B cell (primary cell): Measurements from ENCODE around the gene TBX1. TPM values are rescaled to one million over a fixed set of nuclear protein-coding genes. Genes with fewer than 3 reads are reported as not detected.

Experiments used
- ATAC-seq: fragments of 200-7000 bp; cut with Tn5 transposase; one replicate; pipeline ENCODE4 v1.10.0; 2021; ENCODE audit warnings: low read depth, mild to moderate bottlenecking, moderate number of reproducible peaks, moderate library complexity
- CTCF ChIA-PET: fragments of 350-600 bp; sonication (Branson Sonifier 250); formaldehyde crosslinking; loops from one replicate; lab custom pipeline; 2021; ENCODE audit warnings: antibody characterized with exemption, inconsistent platforms; lab: Charles Lee
- POLR2A ChIA-PET: fragments of 350-600 bp; sonication (Branson Sonifier 250); formaldehyde crosslinking; loops from one replicate; lab custom pipeline; 2021; ENCODE audit warnings: antibody characterized with exemption; lab: Charles Lee
- DNase-seq: peaks from one replicate; pipeline ENCODE4 v3.0.0; 2013
- H2AFZ ChIP-seq: 2 replicates; pipeline ENCODE4 v1.6.1; 2012; ENCODE audit warnings: mild to moderate bottlenecking, low read depth, low read length; ENCODE audit not compliant: insufficient read depth, poor library complexity, severe bottlenecking
- H3K27ac ChIP-seq, 2 donors: 1 replicate in 1 of 2; 2 replicates in 1 of 2; pipeline ENCODE4 v1.5.1; 2012 to 2013; ENCODE audit warnings: low read length in 2 of 2, mild to moderate bottlenecking in 2 of 2, moderate library complexity in 1 of 2
- H3K27me3 ChIP-seq, 4 experiments: fragments of 200-600 bp in 1 of 4; sonication (generic) in 1 of 4; replicated peaks in 1 of 4; 1 replicate in 2 of 4; 2 replicates in 2 of 4; pipeline versions ENCODE4 v1.6.1 to v1.7.0; 2013 to 2016; ENCODE audit warnings: low read length in 3 of 4, mild to moderate bottlenecking in 2 of 4, mixed read lengths in 1 of 4, moderate library complexity in 1 of 4; ENCODE audit not compliant: insufficient read depth in 4 of 4, control insufficient read depth in 3 of 4; ENCODE audit errors: control extremely low read depth in 1 of 4
- H3K36me3 ChIP-seq, 2 experiments: replicated peaks in 1 of 2; 1 replicate in 1 of 2; 2 replicates in 1 of 2; pipeline versions ENCODE4 v1.6.1 to v1.7.1; 2013; ENCODE audit warnings: low read length in 1 of 2; ENCODE audit not compliant: insufficient read depth in 2 of 2, control insufficient read depth in 1 of 2; ENCODE audit errors: control extremely low read depth in 1 of 2, extremely low read depth in 1 of 2
- H3K4me1 ChIP-seq, 2 donors: fragments of 200-600 bp in 1 of 2; sonication (generic) in 1 of 2; 1 replicate in 1 of 2; 2 replicates in 1 of 2; pipeline versions ENCODE4 v1.5.1 to v1.6.1; 2013 to 2017; ENCODE audit warnings: low read length in 2 of 2; ENCODE audit not compliant: control insufficient read depth in 2 of 2, insufficient read depth in 2 of 2
- H3K4me2 ChIP-seq: replicated peaks from 2 replicates; pipeline ENCODE3; 2012; ENCODE audit warnings: mild to moderate bottlenecking, low read depth, low read length; ENCODE audit not compliant: poor library complexity, severe bottlenecking
- H3K4me3 ChIP-seq, 5 experiments: fragments of 200-600 bp in 1 of 5; sonication (generic) in 1 of 5; 1 replicate in 3 of 5; 2 replicates in 2 of 5; pipeline versions ENCODE4 v1.5.1 to v1.7.0; 2011 to 2016; ENCODE audit warnings: low read length in 4 of 5, mild to moderate bottlenecking in 4 of 5, low read depth in 2 of 5, control low read depth in 1 of 5, moderate library complexity in 1 of 5; ENCODE audit not compliant: insufficient read depth in 1 of 5; ENCODE audit errors: control extremely low read depth in 1 of 5, extremely low read depth in 1 of 5
- H3K79me2 ChIP-seq: fragments of 200-600 bp; sonication (generic); one replicate; pipeline ENCODE4 v1.6.0; 2016; ENCODE audit warnings: low read length; ENCODE audit not compliant: control insufficient read depth, insufficient read depth
- H3K9ac ChIP-seq: fragments of 200-600 bp; sonication (generic); 2 replicates; pipeline ENCODE4 v1.6.1; 2017; ENCODE audit warnings: mild to moderate bottlenecking, low read length, moderate library complexity
- H3K9me3 ChIP-seq, 3 donors: one replicate each; pipeline versions ENCODE4 v1.6.1 to v1.7.1; 2013; ENCODE audit warnings: low read length in 2 of 3; ENCODE audit not compliant: control insufficient read depth in 2 of 3, insufficient read depth in 1 of 3; ENCODE audit errors: control extremely low read depth in 1 of 3
- H4K20me1 ChIP-seq: 2 replicates; pipeline ENCODE4 v1.6.0; 2012; ENCODE audit warnings: mild to moderate bottlenecking, low read length; ENCODE audit not compliant: insufficient read depth, control insufficient read depth, poor library complexity, severe bottlenecking
- H3K27ac Mint-ChIP-seq: one replicate; pipeline ENCODE4 v1.8.0; 2021; ENCODE audit warnings: mixed read lengths
- H3K27me3 Mint-ChIP-seq: one replicate; pipeline ENCODE4 v1.8.0; 2021; ENCODE audit warnings: mixed read lengths
- H3K4me1 Mint-ChIP-seq: one replicate; pipeline ENCODE4 v1.8.0; 2021; ENCODE audit warnings: mixed read lengths
- H3K4me3 Mint-ChIP-seq: one replicate; pipeline ENCODE4 v1.8.0; 2021; ENCODE audit warnings: mixed read lengths
- H3K9me3 Mint-ChIP-seq: one replicate; pipeline ENCODE4 v1.8.0; 2022; ENCODE audit warnings: mixed read lengths; ENCODE audit not compliant: insufficient read depth
- CTCF ChIP-seq: fragments of 200-600 bp; IDR thresholded peaks from one replicate; pipeline ENCODE4 v1.8.0; 2022; ENCODE audit warnings: antibody characterized with exemption, mild to moderate bottlenecking
- EZH2 ChIP-seq: IDR thresholded peaks from 2 replicates; pipeline ENCODE4 v1.6.1; 2012; ENCODE audit warnings: borderline replicate concordance, low read depth, mild to moderate bottlenecking, moderate library complexity, low read length; ENCODE audit not compliant: insufficient read depth, poor library complexity, severe bottlenecking
- WGBS: methylation state at CpG from one replicate; pipeline ENCODE4 v1.1.5; 2013; ENCODE audit warnings: missing lambda C conversion rate; ENCODE audit not compliant: insufficient coverage; 5-methylcytosine and 5-hydroxymethylcytosine counted together
- intact Hi-C: fragments of 100-400 bp; cut with micrococcal nuclease; formaldehyde crosslinking; loops from one replicate; pipeline ENCODE4 v1.10.0; 2022
- polyA plus RNA-seq: library from polyadenylated mRNA; depleted of rRNA; stranded (reverse); fragments of >200 nt; gene quantifications from 2 replicates; pipeline ENCODE4 v1.2.3, GENCODE V29; 2012
- total RNA-seq, 2 donors: library from RNA; stranded (reverse); fragments of 120-200 nt in 1 of 2; gene quantifications; 1 replicate in 1 of 2; 2 replicates in 1 of 2; pipeline versions ENCODE4 v1.2.3 to v1.2.4, GENCODE V29; 2013 to 2022

TBX1 gene
- total and polyA plus RNA-seq, 2 donors (not counting 1 experiment from before 2014, with no cell fraction given): not detected

- Mint-ChIP-seq H3K27me3 (peaks cover 4% of the 10 kb centered on the region), H3K27ac (no peak overlapping the region), H3K9me3 (no peaks in the 10 kb centered on the region), H3K4me3 (no peak overlapping the region), H3K4me1 (no peaks in the 10 kb centered on the region)
- ChIA-PET POLR2A (no interaction called here), CTCF (interaction anchor here (1.3 kb wide), 1 partner anchor 14 kb away, joined by 5 read pairs; no protein-coding TSS in a partner anchor)
- ATAC-seq (no peak), DNase-seq (no peak)
- Histone ChIP-seq H3K27ac (no peak overlapping the region), H4K20me1 (no peaks in the 10 kb centered on the region), H3K27me3 (no peaks in the 10 kb centered on the region), H2AFZ (no peak overlapping the region), H3K4me2 (no peak overlapping the region), H3K4me1 (no peaks in the 10 kb centered on the region), H3K79me2 (no peaks in the 10 kb centered on the region), H3K36me3 (no peaks in the 10 kb centered on the region), H3K9ac (no peak overlapping the region), H3K9me3 (no peaks in the 10 kb centered on the region), H3K4me3 (no peak overlapping the region)
- WGBS: 90% methylated on average over 12 of the region's 13 CpGs
- intact Hi-C loops: no loop called here
- TF ChIP-seq EZH2 (no peak), CTCF (no peak)
Observed at GRCh38 chr22:19744350-19745006, 16.1 kb upstream of the TBX1 start.

- no peaks in the 10 kb centered on the region for H3K36me3 ChIP-seq
- no peaks in the 10 kb centered on the region for H3K79me2 ChIP-seq
- H4K20me1 ChIP-seq: no peaks in the 10 kb centered on the region
- no peak overlapping the region for H3K27ac ChIP-seq
- H3K4me3 Mint-ChIP-seq: no peak overlapping the region
- no peak overlapping the region for H3K27ac Mint-ChIP-seq
- intact Hi-C loops: no loop called here
- H3K4me3 ChIP-seq: no peak overlapping the region
- WGBS: 87% methylated on average over 24 of the region's 24 CpGs
- no peak overlapping the region for H2AFZ ChIP-seq
- ATAC-seq: no peak
- CTCF ChIA-PET: interaction anchor here (1.3 kb wide), 1 partner anchor 15 kb away, joined by 5 read pairs; no protein-coding TSS in a partner anchor
- DNase-seq: no peak
- no peak overlapping the region for H3K4me2 ChIP-seq
- no peak for TF ChIP-seq CTCF
- TF ChIP-seq EZH2: no peak
- H3K9me3 Mint-ChIP-seq: no peaks in the 10 kb centered on the region
- POLR2A ChIA-PET: no interaction called here
- no peaks in the 10 kb centered on the region for H3K4me1 ChIP-seq
- no peaks in the 10 kb centered on the region for H3K4me1 Mint-ChIP-seq
- H3K9me3 ChIP-seq: no peaks in the 10 kb centered on the region
- H3K27me3 ChIP-seq: no peaks in the 10 kb centered on the region
- H3K9ac ChIP-seq: no peak overlapping the region
- H3K27me3 Mint-ChIP-seq: peaks cover 4% of the 10 kb centered on the region
Observed at GRCh38 chr22:19745155-19746101, 15.2 kb upstream of the TBX1 start.
